ENCODE results near the gene RNF213.
A peak's percentile ranks its signal among the peaks of the same experiment; 100 is the strongest.

The RNF213 gene

DNA sequence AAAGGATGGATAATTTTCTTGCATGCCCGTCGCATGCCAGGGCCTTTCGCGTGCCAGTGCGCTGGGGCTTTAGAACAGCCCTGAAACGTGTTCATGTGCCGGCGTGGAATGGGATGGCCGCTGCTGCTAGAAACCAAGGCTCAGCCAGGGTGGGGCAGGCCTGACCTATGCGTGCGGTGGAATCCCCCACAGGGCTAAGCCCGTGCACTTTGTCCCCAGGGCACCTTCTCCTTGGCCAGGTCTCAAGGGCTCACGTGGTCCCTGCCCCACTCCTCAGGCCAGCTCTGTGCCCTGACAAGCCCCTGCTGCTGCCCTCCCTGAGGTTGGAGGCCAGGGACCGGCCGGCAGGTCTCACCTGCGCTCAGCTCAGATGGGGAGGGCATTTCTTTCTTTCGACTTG lies 13.1 kb upstream of the RNF213 start:
- no peak for DNase-seq (ENCODE audit: low read depth, low spot score)
- TF ChIP-seq, protein P1, sequence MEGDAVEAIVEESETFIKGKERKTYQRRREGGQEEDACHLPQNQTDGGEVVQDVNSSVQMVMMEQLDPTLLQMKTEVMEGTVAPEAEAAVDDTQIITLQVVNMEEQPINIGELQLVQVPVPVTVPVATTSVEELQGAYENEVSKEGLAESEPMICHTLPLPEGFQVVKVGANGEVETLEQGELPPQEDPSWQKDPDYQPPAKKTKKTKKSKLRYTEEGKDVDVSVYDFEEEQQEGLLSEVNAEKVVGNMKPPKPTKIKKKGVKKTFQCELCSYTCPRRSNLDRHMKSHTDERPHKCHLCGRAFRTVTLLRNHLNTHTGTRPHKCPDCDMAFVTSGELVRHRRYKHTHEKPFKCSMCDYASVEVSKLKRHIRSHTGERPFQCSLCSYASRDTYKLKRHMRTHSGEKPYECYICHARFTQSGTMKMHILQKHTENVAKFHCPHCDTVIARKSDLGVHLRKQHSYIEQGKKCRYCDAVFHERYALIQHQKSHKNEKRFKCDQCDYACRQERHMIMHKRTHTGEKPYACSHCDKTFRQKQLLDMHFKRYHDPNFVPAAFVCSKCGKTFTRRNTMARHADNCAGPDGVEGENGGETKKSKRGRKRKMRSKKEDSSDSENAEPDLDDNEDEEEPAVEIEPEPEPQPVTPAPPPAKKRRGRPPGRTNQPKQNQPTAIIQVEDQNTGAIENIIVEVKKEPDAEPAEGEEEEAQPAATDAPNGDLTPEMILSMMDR (IDR thresholded peaks at IDR 0.05; ENCODE audit: low read depth, low read length): no peak
- in situ Hi-C loops (cut with HindIII; ENCODE audit: low sequenced_read_pairs): no loop called here
- H3K4me3 ChIP-seq (ENCODE audit: low read depth, low read length): no peak overlapping the region

DNA sequence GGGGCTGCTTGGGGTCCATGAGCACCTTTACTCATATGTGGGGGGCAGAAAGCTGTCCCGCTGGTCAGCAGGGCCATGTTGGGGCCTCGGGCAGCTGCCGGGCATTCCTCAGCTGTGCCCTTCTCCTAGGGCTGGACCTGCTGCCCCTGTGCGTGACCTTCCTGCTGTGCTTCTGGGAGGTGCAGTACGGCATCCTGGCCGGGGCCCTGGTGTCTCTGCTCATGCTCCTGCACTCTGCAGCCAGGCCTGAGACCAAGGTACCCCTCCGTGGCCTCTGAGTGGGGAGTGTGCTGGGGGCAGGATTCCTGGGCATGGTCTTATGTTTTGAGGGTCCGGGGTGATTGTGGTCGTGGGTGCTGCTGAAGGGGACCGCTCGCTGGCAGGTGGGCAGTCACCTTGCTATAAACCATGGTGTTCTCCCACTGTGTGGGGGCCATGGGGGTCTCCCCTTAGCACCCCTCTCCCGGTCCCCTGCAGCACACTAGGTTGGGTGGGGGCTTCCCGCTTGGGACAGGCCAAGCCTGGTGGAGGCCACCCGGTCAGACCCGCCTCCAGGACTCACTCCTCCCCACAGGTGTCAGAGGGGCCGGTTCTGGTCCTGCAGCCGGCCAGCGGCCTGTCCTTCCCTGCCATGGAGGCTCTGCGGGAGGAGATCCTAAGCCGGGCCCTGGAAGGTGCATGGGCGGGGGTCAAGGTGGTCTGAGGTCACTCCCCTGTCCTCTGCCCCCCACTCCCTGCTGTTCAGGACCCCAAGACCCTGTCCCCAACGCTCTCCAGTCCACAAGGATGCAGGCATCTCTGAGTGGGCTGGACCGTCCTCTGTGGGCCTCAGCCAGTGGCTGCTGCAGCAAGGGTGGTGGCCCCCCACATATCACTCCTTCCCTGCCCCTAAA lies 12.4 kb upstream of the RNF213 start:
- TF ChIP-seq, protein P1 (IDR thresholded peaks at IDR 0.05; ENCODE audit: low read depth, low read length): no peak
- in situ Hi-C loops (cut with HindIII; ENCODE audit: low sequenced_read_pairs): no loop called here
- no peak for DNase-seq (ENCODE audit: low read depth, low spot score)
- H3K4me3 ChIP-seq (ENCODE audit: low read depth, low read length): no peak overlapping the region

DNA sequence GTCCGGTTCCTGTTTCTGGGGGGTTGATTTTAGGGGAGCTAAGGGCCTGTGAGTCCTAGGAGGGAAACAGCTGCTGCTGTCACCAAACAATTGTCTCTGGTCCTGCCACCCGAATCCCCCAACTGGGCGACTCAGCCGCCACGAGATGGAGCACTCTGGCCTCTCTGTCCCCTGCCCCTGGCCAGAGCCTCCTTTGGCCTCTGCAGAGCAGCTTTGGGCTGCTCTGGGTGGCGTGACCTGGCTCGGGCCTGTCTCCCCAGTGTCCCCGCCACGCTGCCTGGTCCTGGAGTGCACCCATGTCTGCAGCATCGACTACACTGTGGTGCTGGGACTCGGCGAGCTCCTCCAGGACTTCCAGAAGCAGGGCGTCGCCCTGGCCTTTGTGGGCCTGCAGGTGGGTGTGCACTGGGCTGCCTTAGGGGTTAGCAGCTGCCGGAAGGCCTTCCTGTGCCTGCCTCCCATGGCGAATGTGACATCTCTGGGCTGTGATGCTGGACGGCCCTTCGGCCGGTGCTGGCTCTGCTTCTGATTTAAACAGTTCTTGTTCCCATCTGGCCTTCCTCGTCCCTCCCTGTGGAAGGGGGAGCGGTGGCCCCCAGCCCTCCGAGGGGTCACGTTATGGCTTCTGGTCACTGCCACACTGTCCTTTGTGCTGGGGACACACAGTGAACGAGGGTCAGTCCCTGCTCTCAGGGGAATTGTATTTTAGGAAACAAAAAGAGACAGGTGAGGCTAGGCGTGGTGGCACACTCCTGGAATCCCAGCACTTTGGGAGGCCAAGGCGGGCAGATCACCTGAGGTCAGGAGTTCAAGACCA lies 11.6 kb upstream of the RNF213 start:
- DNase-seq (ENCODE audit: low read depth, low spot score): no peak
- TF ChIP-seq, protein P1 (IDR thresholded peaks at IDR 0.05; ENCODE audit: low read depth, low read length): no peak
- in situ Hi-C loops (cut with HindIII; ENCODE audit: low sequenced_read_pairs): no loop called here
- H3K4me3 ChIP-seq (ENCODE audit: low read depth, low read length): no peak overlapping the region

DNA sequence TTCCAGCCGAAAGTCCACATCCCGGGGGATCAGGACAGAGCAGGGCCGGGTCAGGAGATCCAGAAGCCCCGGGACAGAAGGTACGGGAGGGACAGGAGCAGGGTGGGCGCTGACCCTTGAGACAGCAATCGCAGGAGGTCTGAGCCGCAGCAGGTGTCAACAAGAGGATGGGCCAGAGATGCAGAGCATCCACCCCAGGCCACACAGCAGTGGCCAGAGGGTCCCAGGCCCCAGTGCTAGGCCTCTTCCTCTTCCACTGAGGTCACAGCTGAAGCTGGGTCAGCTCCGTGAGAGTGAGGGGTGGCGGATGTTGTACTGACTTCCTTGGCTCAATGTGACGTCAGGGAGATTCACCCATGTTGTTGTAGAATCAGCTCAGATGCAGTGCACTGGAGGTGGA lies 8.7 kb upstream of the RNF213 start:
- in situ Hi-C loops (cut with HindIII; ENCODE audit: low sequenced_read_pairs): no loop called here
- no peak overlapping the region for H3K4me3 ChIP-seq (ENCODE audit: low read depth, low read length)
- TF ChIP-seq, protein P1 (IDR thresholded peaks at IDR 0.05; ENCODE audit: low read depth, low read length): no peak
- no peak for DNase-seq (ENCODE audit: low read depth, low spot score)

DNA sequence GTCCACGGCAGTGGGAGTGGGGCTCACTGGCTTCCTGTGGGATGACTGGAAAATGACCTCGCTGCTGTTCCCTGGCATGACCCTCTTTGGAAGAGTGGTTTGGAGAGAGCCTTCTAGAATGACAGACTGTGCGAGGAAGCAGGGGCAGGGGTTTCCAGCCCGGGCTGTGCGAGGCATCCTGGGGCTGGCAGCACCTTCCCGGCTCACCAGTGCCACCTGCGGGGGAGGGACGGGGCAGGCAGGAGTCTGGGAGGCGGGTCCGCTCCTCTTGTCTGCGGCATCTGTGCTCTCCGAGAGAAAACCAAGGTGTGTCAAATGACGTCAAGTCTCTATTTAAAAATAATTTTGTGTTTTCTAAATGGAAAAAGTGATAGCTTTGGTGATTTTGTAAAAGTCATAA lies 7.8 kb upstream of the RNF213 start:
- TF ChIP-seq, protein P1 (IDR thresholded peaks at IDR 0.05; ENCODE audit: low read depth, low read length): peak; percentile 49
- H3K4me3 ChIP-seq (ENCODE audit: low read depth, low read length): no peak overlapping the region
- in situ Hi-C loops (cut with HindIII; ENCODE audit: low sequenced_read_pairs): no loop called here
- DNase-seq (ENCODE audit: low read depth, low spot score): no peak

DNA sequence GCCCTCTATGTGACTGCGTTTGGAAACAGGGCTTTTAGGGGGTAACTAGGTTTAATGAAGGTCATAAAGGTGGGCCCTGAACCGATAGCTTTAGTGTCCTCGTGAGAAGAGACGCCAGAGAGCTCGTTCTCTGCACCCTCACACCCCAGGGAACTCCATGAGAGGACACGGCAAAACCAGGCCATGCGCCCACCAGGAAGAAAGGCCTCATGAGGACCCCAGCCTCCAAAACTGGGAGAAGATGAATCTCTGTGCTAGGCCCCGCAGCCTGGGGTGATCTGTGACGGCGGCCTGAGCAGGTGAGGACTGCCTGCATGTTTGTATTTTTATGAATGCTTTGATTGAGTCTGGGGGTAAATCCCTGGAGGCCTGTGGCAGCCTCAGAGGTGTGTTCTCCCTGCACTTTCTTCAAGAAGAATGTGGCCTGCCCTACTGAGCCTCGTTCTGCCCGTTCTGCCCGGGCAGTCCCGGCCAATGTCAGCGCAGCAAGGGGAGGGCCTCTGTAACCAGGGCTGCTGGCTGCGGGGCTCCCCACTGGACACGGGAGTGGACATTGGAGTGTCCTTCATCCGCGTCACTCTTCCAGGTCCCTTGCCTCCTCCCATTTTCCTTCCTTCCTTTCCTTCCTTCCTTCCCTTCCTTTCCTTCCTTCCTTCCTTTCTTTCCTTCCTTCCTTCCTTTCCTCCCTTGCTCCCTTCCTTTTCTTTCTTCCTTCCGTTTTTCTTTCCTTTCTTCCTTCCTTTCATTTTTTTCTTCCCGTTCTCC lies 6.8 kb upstream of the RNF213 start:
- in situ Hi-C loops (cut with HindIII; ENCODE audit: low sequenced_read_pairs): no loop called here
- no peak overlapping the region for H3K4me3 ChIP-seq (ENCODE audit: low read depth, low read length)
- no peak for DNase-seq (ENCODE audit: low read depth, low spot score)
- TF ChIP-seq, protein P1 (IDR thresholded peaks at IDR 0.05; ENCODE audit: low read depth, low read length): no peak

All from astrocyte of the spinal cord (primary cell).